OCI-LY7 (cell line): ENCODE results near the gene OSBPL6.

ENCODE experiments used
- CTCF ChIP-seq: fragments of 200-600 bp; sonication (generic); conservative IDR thresholded peaks from 2 replicates; pipeline ENCODE4 v1.5.1; 2014; ENCODE audit warnings: mild to moderate bottlenecking, antibody characterized with exemption, low read length, moderate library complexity, mixed read lengths
- EZH2phosphoT487 ChIP-seq: fragments of 200-600 bp; sonication (generic); IDR thresholded peaks from 2 replicates; pipeline ENCODE4 v1.6.1; 2018; ENCODE audit warnings: low read depth, borderline replicate concordance, mild to moderate bottlenecking, mixed run types, antibody characterized with exemption, low read length, moderate library complexity, mixed read lengths

GRCh38 chr2:178159966-178160365 lies 34.3 kb upstream of the OSBPL6 start:
- TF ChIP-seq CTCF (no peak), EZH2phosphoT487 (no peak)
